WERI-Rb-1 (cell line): Measurements from ENCODE around the gene SRPK3.

Source experiments
- DNase-seq: peaks from one replicate; pipeline ENCODE4 v3.0.0-alpha.2; 2020
- H3K27ac ChIP-seq: fragments of 250-450 bp; sonication (Bioruptor Pico); 2 replicates; pipeline ENCODE4 v1.5.1; 2020; ENCODE audit warnings: mild to moderate bottlenecking, moderate library complexity
- H3K27me3 ChIP-seq: fragments of 250-450 bp; sonication (Bioruptor Pico); 2 replicates; pipeline ENCODE4 v1.5.1; 2021; ENCODE audit warnings: mild to moderate bottlenecking, low read depth, moderate library complexity; ENCODE audit not compliant: insufficient read depth, severe bottlenecking
- H3K36me3 ChIP-seq: fragments of 250-450 bp; sonication (Bioruptor Pico); 2 replicates; pipeline ENCODE4 v1.5.1; 2020; ENCODE audit warnings: mild to moderate bottlenecking, moderate library complexity
- H3K4me3 ChIP-seq: 2 replicates; pipeline ENCODE4 v1.5.1; 2011; ENCODE audit warnings: low read depth, mild to moderate bottlenecking, control low read depth, low read length
- H3K9me3 ChIP-seq: fragments of 250-450 bp; sonication (Bioruptor Pico); 2 replicates; pipeline ENCODE4 v1.5.1; 2021; ENCODE audit warnings: mild to moderate bottlenecking, moderate library complexity; ENCODE audit not compliant: severe bottlenecking
- TF ChIP-seq, protein P1 (sequence below): IDR thresholded peaks from 2 replicates; pipeline ENCODE4 v1.5.1; 2011; ENCODE audit warnings: low read depth, mild to moderate bottlenecking, control low read depth, inconsistent platforms, low read length

The SRPK3 gene

DNA sequence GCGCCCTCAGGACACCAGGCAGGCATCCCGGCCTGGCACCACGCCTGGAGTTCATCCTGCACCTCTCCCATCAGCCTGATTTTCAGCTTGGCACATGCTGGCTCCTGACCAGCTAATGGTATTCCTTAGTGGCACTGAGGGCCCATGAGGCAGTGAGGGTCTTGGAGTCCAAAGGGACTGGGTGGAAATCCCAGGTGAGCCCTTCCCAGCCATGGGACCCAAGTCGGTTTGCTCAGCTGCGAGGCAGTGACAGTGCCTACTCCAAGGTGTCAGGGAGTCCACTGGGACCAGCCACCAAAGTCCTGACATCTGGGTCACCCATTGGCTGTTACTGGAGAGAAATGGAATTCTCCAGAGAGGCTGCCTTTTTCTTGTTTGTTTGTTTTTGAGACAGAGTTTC is 18.5 kb downstream of the SRPK3 start:
- Histone ChIP-seq H3K4me3 (no peak overlapping the region), H3K9me3 (no peaks in the 10 kb centered on the region), H3K27ac (no peak overlapping the region; the same call in 1 of the 2 replicates), H3K36me3 (peaks cover 49% of the 10 kb centered on the region), H3K27me3 (peaks cover 15% of the 10 kb centered on the region)
- DNase-seq: no peak
- TF ChIP-seq, protein P1, sequence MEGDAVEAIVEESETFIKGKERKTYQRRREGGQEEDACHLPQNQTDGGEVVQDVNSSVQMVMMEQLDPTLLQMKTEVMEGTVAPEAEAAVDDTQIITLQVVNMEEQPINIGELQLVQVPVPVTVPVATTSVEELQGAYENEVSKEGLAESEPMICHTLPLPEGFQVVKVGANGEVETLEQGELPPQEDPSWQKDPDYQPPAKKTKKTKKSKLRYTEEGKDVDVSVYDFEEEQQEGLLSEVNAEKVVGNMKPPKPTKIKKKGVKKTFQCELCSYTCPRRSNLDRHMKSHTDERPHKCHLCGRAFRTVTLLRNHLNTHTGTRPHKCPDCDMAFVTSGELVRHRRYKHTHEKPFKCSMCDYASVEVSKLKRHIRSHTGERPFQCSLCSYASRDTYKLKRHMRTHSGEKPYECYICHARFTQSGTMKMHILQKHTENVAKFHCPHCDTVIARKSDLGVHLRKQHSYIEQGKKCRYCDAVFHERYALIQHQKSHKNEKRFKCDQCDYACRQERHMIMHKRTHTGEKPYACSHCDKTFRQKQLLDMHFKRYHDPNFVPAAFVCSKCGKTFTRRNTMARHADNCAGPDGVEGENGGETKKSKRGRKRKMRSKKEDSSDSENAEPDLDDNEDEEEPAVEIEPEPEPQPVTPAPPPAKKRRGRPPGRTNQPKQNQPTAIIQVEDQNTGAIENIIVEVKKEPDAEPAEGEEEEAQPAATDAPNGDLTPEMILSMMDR: no peak

DNA sequence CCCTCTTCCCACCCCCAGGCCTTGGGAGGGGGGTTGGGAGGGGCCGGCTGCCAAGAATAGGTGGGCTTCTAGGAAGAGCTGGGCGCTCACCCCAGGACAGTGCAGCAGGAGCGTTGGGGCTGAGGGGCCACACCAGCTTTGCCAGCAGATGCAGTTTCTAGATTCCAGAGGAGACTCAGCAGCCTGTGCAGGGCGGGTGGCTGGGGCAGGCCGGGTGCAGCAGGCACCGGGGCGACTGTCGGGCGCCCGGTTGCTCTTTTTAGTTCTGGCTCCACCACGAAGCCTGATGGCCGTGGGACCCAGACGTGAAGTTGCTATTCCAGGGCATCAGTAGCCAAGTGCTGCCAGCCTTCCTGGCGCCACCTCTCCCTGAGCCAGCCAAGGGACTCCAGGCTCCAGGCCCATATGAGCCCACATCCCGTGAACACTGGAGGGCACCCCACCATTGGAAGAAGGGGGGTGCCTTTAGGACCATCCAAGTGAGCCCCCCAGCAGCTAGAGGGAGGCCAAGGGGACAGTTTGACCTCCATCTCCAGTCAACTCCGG is 19.4 kb downstream of the SRPK3 start:
- TF ChIP-seq, protein P1: no peak
- no peak overlapping the region for H3K4me3 ChIP-seq
- peaks cover 21% of the 10 kb centered on the region for H3K27me3 ChIP-seq
- H3K27ac ChIP-seq: no peak overlapping the region
- DNase-seq: no peak
- H3K9me3 ChIP-seq: no peaks in the 10 kb centered on the region
- H3K36me3 ChIP-seq: peaks cover 49% of the 10 kb centered on the region

DNA sequence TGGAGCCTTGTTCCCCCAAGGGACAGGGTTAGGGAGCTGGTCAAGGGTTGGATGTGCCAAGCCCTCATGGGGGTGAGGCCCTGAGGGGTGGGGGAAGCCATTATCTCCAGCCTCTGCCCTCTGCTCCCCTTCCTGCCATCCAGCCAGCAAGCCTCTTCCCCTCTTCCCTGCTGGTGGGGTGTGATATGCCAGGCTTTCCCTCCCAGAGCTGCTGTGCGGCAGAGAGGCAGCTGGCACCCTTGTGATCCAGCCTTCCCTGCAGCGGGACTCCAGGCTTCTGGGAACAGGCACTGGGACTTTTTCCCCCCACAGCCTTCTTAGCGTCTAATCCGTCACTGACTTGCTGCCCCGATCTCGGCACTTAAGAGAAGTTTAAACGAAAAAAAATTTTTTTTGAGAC is 19.9 kb downstream of the SRPK3 start:
- H3K9me3 ChIP-seq: no peaks in the 10 kb centered on the region
- DNase-seq: no peak
- H3K27ac ChIP-seq: no peak overlapping the region
- H3K27me3 ChIP-seq: peaks cover 24% of the 10 kb centered on the region
- H3K4me3 ChIP-seq: no peak overlapping the region
- TF ChIP-seq, protein P1: no peak
- peaks cover 48% of the 10 kb centered on the region for H3K36me3 ChIP-seq

DNA sequence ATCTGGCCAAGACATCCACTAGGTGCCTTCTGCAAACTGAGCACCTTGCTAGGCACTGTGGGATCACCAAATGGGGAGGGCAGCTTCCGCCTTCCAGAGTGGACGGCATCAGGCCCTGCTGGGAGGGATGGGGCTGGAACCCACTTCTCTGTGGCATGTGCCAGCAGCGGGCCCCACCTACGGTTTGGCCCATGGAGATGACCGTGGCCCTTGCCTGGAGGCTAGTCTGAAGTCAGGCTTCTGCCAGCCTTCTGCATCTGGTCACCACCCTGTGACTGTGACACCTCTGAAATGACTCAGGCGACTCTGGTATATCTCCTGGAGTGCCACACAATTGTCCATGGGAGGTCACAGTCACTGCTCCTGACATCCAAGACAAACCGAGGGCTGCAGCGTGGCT is 20.8 kb downstream of the SRPK3 start:
- Histone ChIP-seq H3K4me3 (no peak overlapping the region), H3K27me3 (peaks cover 25% of the 10 kb centered on the region), H3K27ac (no peak overlapping the region), H3K36me3 (peaks cover 39% of the 10 kb centered on the region), H3K9me3 (no peaks in the 10 kb centered on the region)
- TF ChIP-seq, protein P1: no peak
- no peak for DNase-seq

DNA sequence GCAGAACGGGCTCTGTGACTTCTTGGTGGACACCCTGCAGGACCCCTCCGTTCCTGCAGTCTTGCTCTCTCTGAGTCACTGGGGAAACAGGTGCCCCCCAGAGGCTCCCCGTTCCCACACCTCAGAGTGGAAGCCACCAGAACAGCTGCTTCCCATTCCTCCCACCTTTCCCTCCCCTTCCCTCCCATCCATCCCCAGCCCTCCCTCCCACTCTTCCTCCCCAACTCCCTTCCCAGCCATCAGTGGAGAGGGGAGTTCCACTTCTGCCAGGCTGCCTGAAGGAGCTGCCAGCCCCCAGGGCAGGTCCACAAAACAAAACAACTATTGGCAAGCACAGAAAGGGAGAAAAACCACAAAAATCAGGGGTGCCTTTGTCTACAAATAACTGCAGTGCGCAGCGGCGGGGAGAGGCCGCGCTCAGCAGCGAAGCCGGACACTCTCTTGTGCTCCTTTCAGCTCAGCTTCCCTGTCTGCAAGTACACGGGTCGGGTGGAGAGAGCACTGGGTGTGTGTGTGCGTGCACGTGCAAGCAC is 21.7 kb downstream of the SRPK3 start:
- TF ChIP-seq, protein P1: no peak
- DNase-seq: no peak
- no peaks in the 10 kb centered on the region for H3K9me3 ChIP-seq
- H3K27ac ChIP-seq: no peak overlapping the region
- peaks cover 27% of the 10 kb centered on the region for H3K27me3 ChIP-seq
- no peak overlapping the region for H3K4me3 ChIP-seq
- peaks cover 30% of the 10 kb centered on the region for H3K36me3 ChIP-seq
